ENCODE measurements around the gene OXER1. TPM values are rescaled to one million over a fixed set of nuclear protein-coding genes. Genes with fewer than 3 reads are reported as not detected.

OXER1 gene
- polyA plus RNA-seq, 2 donors = 0.48 to 2.5 TPM

- H3K27me3 ChIP-seq (ENCODE audit: control insufficient read depth in 1 of 2, insufficient read depth in 2 of 2, low read length in 2 of 2) = no peaks in the 10 kb centered on the region
- H3K27ac ChIP-seq (ENCODE audit: low read depth in 2 of 2, low read length in 1 of 2) = no peak overlapping the region
- H3K4me3 ChIP-seq (ENCODE audit: low read depth in 1 of 2, low read length in 2 of 2) = no peak overlapping the region
- WGBS, 2 donors = 72 to 80% methylated on average over 12 of the region's 12 CpGs
- H3K4me1 ChIP-seq (ENCODE audit: control insufficient read depth in 2 of 2, insufficient read depth in 2 of 2, low read length in 1 of 2) = peaks cover 0 to 10% of the 10 kb centered on the region in 2 donors
- no peaks in the 10 kb centered on the region for H3K36me3 ChIP-seq (ENCODE audit: control insufficient read depth in 2 of 2, insufficient read depth in 2 of 2, low read length in 1 of 2)
- H3K9me3 ChIP-seq (ENCODE audit: control insufficient read depth in 2 of 2, insufficient read depth in 1 of 2, low read depth in 1 of 2, low read length in 1 of 2) = no peaks in the 10 kb centered on the region
Measured at GRCh38 chr2:42787788-42788477, 24.0 kb upstream of the OXER1 start.

- no peaks in the 10 kb centered on the region for H3K27me3 ChIP-seq (ENCODE audit: control insufficient read depth in 1 of 2, insufficient read depth in 2 of 2, low read length in 2 of 2)
- no peaks in the 10 kb centered on the region for H3K9me3 ChIP-seq (ENCODE audit: control insufficient read depth in 2 of 2, insufficient read depth in 1 of 2, low read depth in 1 of 2, low read length in 1 of 2)
- WGBS, 2 donors = 85 to 89% methylated on average over 3 of the region's 3 CpGs
- H3K4me3 ChIP-seq (ENCODE audit: low read depth in 1 of 2, low read length in 2 of 2) = no peak overlapping the region
- no peak overlapping the region for H3K27ac ChIP-seq (ENCODE audit: low read depth in 2 of 2, low read length in 1 of 2)
- no peaks in the 10 kb centered on the region for H3K36me3 ChIP-seq (ENCODE audit: control insufficient read depth in 2 of 2, insufficient read depth in 2 of 2, low read length in 1 of 2)
- peaks cover 0 to 10% of the 10 kb centered on the region in 2 donors for H3K4me1 ChIP-seq (ENCODE audit: control insufficient read depth in 2 of 2, insufficient read depth in 2 of 2, low read length in 1 of 2)
Measured at GRCh38 chr2:42787424-42787787, 23.5 kb upstream of the OXER1 start.

- H3K9me3 ChIP-seq (ENCODE audit: control insufficient read depth in 2 of 2, insufficient read depth in 1 of 2, low read depth in 1 of 2, low read length in 1 of 2) = no peaks in the 10 kb centered on the region
- no peak overlapping the region for H3K4me3 ChIP-seq (ENCODE audit: low read depth in 1 of 2, low read length in 2 of 2)
- no peaks in the 10 kb centered on the region for H3K36me3 ChIP-seq (ENCODE audit: control insufficient read depth in 2 of 2, insufficient read depth in 2 of 2, low read length in 1 of 2)
- H3K27me3 ChIP-seq (ENCODE audit: control insufficient read depth in 1 of 2, insufficient read depth in 2 of 2, low read length in 2 of 2) = no peaks in the 10 kb centered on the region
- no peak overlapping the region for H3K27ac ChIP-seq (ENCODE audit: low read depth in 2 of 2, low read length in 1 of 2)
- WGBS, 2 donors = 81 to 86% methylated on average over 14 to 15 of the region's 15 CpGs
- H3K4me1 ChIP-seq (ENCODE audit: control insufficient read depth in 2 of 2, insufficient read depth in 2 of 2, low read length in 1 of 2) = peaks cover 0 to 9% of the 10 kb centered on the region in 2 donors
Measured at GRCh38 chr2:42786561-42787345, 22.8 kb upstream of the OXER1 start.

- Histone ChIP-seq H3K4me3 (ENCODE audit: low read depth in 1 of 2, low read length in 2 of 2) (no peak overlapping the region), H3K4me1 (ENCODE audit: control insufficient read depth in 2 of 2, insufficient read depth in 2 of 2, low read length in 1 of 2) (peaks cover 0 to 5% of the 10 kb centered on the region in 2 donors), H3K36me3 (ENCODE audit: control insufficient read depth in 2 of 2, insufficient read depth in 2 of 2, low read length in 1 of 2) (no peaks in the 10 kb centered on the region), H3K9me3 (ENCODE audit: control insufficient read depth in 2 of 2, insufficient read depth in 1 of 2, low read depth in 1 of 2, low read length in 1 of 2) (no peaks in the 10 kb centered on the region), H3K27ac (ENCODE audit: low read depth in 2 of 2, low read length in 1 of 2) (no peak overlapping the region), H3K27me3 (ENCODE audit: control insufficient read depth in 1 of 2, insufficient read depth in 2 of 2, low read length in 2 of 2) (no peaks in the 10 kb centered on the region)
- WGBS, 2 donors = 77 to 85% methylated on average over 5 to 6 of the region's 7 CpGs
Measured at GRCh38 chr2:42784204-42784880, 20.4 kb upstream of the OXER1 start.

GRCh38 chr2:42783511-42783910 lies 19.6 kb upstream of the OXER1 start:
- no peaks in the 10 kb centered on the region for H3K27me3 ChIP-seq (ENCODE audit: control insufficient read depth in 1 of 2, insufficient read depth in 2 of 2, low read length in 2 of 2)
- peaks cover 0 to 5% of the 10 kb centered on the region in 2 donors for H3K4me1 ChIP-seq (ENCODE audit: control insufficient read depth in 2 of 2, insufficient read depth in 2 of 2, low read length in 1 of 2)
- no peaks in the 10 kb centered on the region for H3K36me3 ChIP-seq (ENCODE audit: control insufficient read depth in 2 of 2, insufficient read depth in 2 of 2, low read length in 1 of 2)
- H3K4me3 ChIP-seq (ENCODE audit: low read depth in 1 of 2, low read length in 2 of 2) = no peak overlapping the region
- WGBS, 2 donors = 92% methylated on average over 9 of the region's 9 CpGs
- no peak overlapping the region for H3K27ac ChIP-seq (ENCODE audit: low read depth in 2 of 2, low read length in 1 of 2)
- no peaks in the 10 kb centered on the region for H3K9me3 ChIP-seq (ENCODE audit: control insufficient read depth in 2 of 2, insufficient read depth in 1 of 2, low read depth in 1 of 2, low read length in 1 of 2)

GRCh38 chr2:42781181-42781580 lies 17.2 kb upstream of the OXER1 start:
- H3K27ac ChIP-seq (ENCODE audit: low read depth in 2 of 2, low read length in 1 of 2) = no peak overlapping the region
- 83 to 93% methylated on average over 1 of the region's 1 CpG for WGBS, 2 donors
- no peaks in the 10 kb centered on the region for H3K4me1 ChIP-seq (ENCODE audit: control insufficient read depth in 2 of 2, insufficient read depth in 2 of 2, low read length in 1 of 2)

GRCh38 chr2:42777883-42778805 lies 14.2 kb upstream of the OXER1 start:
- Histone ChIP-seq H3K4me1 (ENCODE audit: control insufficient read depth in 2 of 2, insufficient read depth in 2 of 2, low read length in 1 of 2) (no peaks in the 10 kb centered on the region), H3K27me3 (ENCODE audit: control insufficient read depth in 1 of 2, insufficient read depth in 2 of 2, low read length in 2 of 2) (no peaks in the 10 kb centered on the region), H3K27ac (ENCODE audit: low read depth in 2 of 2, low read length in 1 of 2) (no peak overlapping the region), H3K4me3 (ENCODE audit: low read depth in 1 of 2, low read length in 2 of 2) (no peak overlapping the region), H3K9me3 (ENCODE audit: control insufficient read depth in 2 of 2, insufficient read depth in 1 of 2, low read depth in 1 of 2, low read length in 1 of 2) (no peaks in the 10 kb centered on the region), H3K36me3 (ENCODE audit: control insufficient read depth in 2 of 2, insufficient read depth in 2 of 2, low read length in 1 of 2) (no peaks in the 10 kb centered on the region)
- WGBS, 2 donors = 87 to 89% methylated on average over 3 of the region's 3 CpGs

More at GRCh38 chr2:42781181-42781580, 17.2 kb upstream of the OXER1 start:
- no peaks in the 10 kb centered on the region for H3K36me3 ChIP-seq (ENCODE audit: control insufficient read depth in 2 of 2, insufficient read depth in 2 of 2, low read length in 1 of 2)
- no peaks in the 10 kb centered on the region for H3K27me3 ChIP-seq (ENCODE audit: control insufficient read depth in 1 of 2, insufficient read depth in 2 of 2, low read length in 2 of 2)
- H3K9me3 ChIP-seq (ENCODE audit: control insufficient read depth in 2 of 2, insufficient read depth in 1 of 2, low read depth in 1 of 2, low read length in 1 of 2) = no peaks in the 10 kb centered on the region
- no peak overlapping the region for H3K4me3 ChIP-seq (ENCODE audit: low read depth in 1 of 2, low read length in 2 of 2)

GRCh38 chr2:42775810-42776209 lies 11.9 kb upstream of the OXER1 start:
- Histone ChIP-seq H3K27ac (ENCODE audit: low read depth in 2 of 2, low read length in 1 of 2) (no peak overlapping the region), H3K9me3 (ENCODE audit: control insufficient read depth in 2 of 2, insufficient read depth in 1 of 2, low read depth in 1 of 2, low read length in 1 of 2) (no peaks in the 10 kb centered on the region), H3K4me1 (ENCODE audit: control insufficient read depth in 2 of 2, insufficient read depth in 2 of 2, low read length in 1 of 2) (no peaks in the 10 kb centered on the region), H3K27me3 (ENCODE audit: control insufficient read depth in 1 of 2, insufficient read depth in 2 of 2, low read length in 2 of 2) (no peaks in the 10 kb centered on the region), H3K4me3 (ENCODE audit: low read depth in 1 of 2, low read length in 2 of 2) (no peak overlapping the region), H3K36me3 (ENCODE audit: control insufficient read depth in 2 of 2, insufficient read depth in 2 of 2, low read length in 1 of 2) (no peaks in the 10 kb centered on the region)
- 70% methylated on average over 3 of the region's 3 CpGs for WGBS, 2 donors

GRCh38 chr2:42775186-42775585 lies 11.3 kb upstream of the OXER1 start:
- no peak overlapping the region for H3K27ac ChIP-seq (ENCODE audit: low read depth in 2 of 2, low read length in 1 of 2)
- no peak overlapping the region for H3K4me3 ChIP-seq (ENCODE audit: low read depth in 1 of 2, low read length in 2 of 2)
- no peaks in the 10 kb centered on the region for H3K9me3 ChIP-seq (ENCODE audit: control insufficient read depth in 2 of 2, insufficient read depth in 1 of 2, low read depth in 1 of 2, low read length in 1 of 2)
- H3K36me3 ChIP-seq (ENCODE audit: control insufficient read depth in 2 of 2, insufficient read depth in 2 of 2, low read length in 1 of 2) = no peaks in the 10 kb centered on the region
- WGBS, 2 donors = 66 to 76% methylated on average over 2 of the region's 2 CpGs
- no peaks in the 10 kb centered on the region for H3K27me3 ChIP-seq (ENCODE audit: control insufficient read depth in 1 of 2, insufficient read depth in 2 of 2, low read length in 2 of 2)
- H3K4me1 ChIP-seq (ENCODE audit: control insufficient read depth in 2 of 2, insufficient read depth in 2 of 2, low read length in 1 of 2) = no peaks in the 10 kb centered on the region
